ENCODE measurements around the gene NEDD9. TPM values are rescaled to one million over a fixed set of nuclear protein-coding genes. Genes with fewer than 3 reads are reported as not detected.

Gene NEDD9
- total RNA-seq, 2 donors from 2014 or later, result 105 to 166 TPM

GRCh38 chr6:11209369-11209768 is 23.1 kb downstream of the NEDD9 start:
- intact Hi-C loops (cut with DNase I), result no loop called here
- DNase-seq (ENCODE audit: low spot score), result no peak

- DNase-seq (ENCODE audit: low spot score), result no peak
- intact Hi-C loops (cut with DNase I), result no loop called here
Measured at GRCh38 chr6:11208854-11209253, 23.6 kb downstream of the NEDD9 start.

- intact Hi-C loops (cut with DNase I), result no loop called here
- no peak for DNase-seq (ENCODE audit: low spot score)
Measured at GRCh38 chr6:11208267-11208666, 24.2 kb downstream of the NEDD9 start.

- DNase-seq (ENCODE audit: low spot score), result no peak
- intact Hi-C loops (cut with DNase I), result no loop called here
Measured at GRCh38 chr6:11207199-11207968, 25.1 kb downstream of the NEDD9 start.

- intact Hi-C loops (cut with DNase I), result no loop called here
- DNase-seq (ENCODE audit: low spot score), result no peak
Measured at GRCh38 chr6:11206576-11206975, 25.9 kb downstream of the NEDD9 start.

GRCh38 chr6:11204794-11205366 is 27.6 kb downstream of the NEDD9 start:
- intact Hi-C loops (cut with DNase I), result no loop called here
- no peak for DNase-seq (ENCODE audit: low spot score)

- intact Hi-C loops (cut with DNase I), result no loop called here
- DNase-seq (ENCODE audit: low spot score), result no peak
Measured at GRCh38 chr6:11204005-11204399, 28.5 kb downstream of the NEDD9 start.

- intact Hi-C loops (cut with DNase I), result no loop called here
- no peak for DNase-seq (ENCODE audit: low spot score)
Measured at GRCh38 chr6:11203306-11204004, 29.0 kb downstream of the NEDD9 start.

GRCh38 chr6:11202513-11203305 is 29.8 kb downstream of the NEDD9 start:
- no peak for DNase-seq (ENCODE audit: low spot score)
- intact Hi-C loops (cut with DNase I), result no loop called here

- DNase-seq (ENCODE audit: low spot score), result no peak
Measured at GRCh38 chr6:11201772-11202512, 30.5 kb downstream of the NEDD9 start.

GRCh38 chr6:11201015-11201414 is 31.5 kb downstream of the NEDD9 start:
- no peak for DNase-seq (ENCODE audit: low spot score)
- intact Hi-C loops (cut with DNase I), result no loop called here

More at GRCh38 chr6:11201772-11202512, 30.5 kb downstream of the NEDD9 start:
- intact Hi-C loops (cut with DNase I), result no loop called here

GRCh38 chr6:11200356-11200755 is 32.1 kb downstream of the NEDD9 start:
- DNase-seq (ENCODE audit: low spot score), result no peak
- intact Hi-C loops (cut with DNase I), result no loop called here

- no peak for DNase-seq (ENCODE audit: low spot score)
- intact Hi-C loops (cut with DNase I), result no loop called here
Measured at GRCh38 chr6:11198663-11199603, 33.5 kb downstream of the NEDD9 start.

- intact Hi-C loops (cut with DNase I), result no loop called here
- no peak for DNase-seq (ENCODE audit: low spot score)
Measured at GRCh38 chr6:11197850-11198249, 34.6 kb downstream of the NEDD9 start.

GRCh38 chr6:11197175-11197536 is 35.3 kb downstream of the NEDD9 start:
- intact Hi-C loops (cut with DNase I), result no loop called here
- DNase-seq (ENCODE audit: low spot score), result no peak

GRCh38 chr6:11196511-11197174 is 35.8 kb downstream of the NEDD9 start:
- intact Hi-C loops (cut with DNase I), result no loop called here
- DNase-seq (ENCODE audit: low spot score), result no peak

- no peak for DNase-seq (ENCODE audit: low spot score)
- intact Hi-C loops (cut with DNase I), result no loop called here
Measured at GRCh38 chr6:11194356-11195218, 37.9 kb downstream of the NEDD9 start.
